Tibial nerve (tissue), 4 donors: Measurements from ENCODE around the gene DYNC2I2. TPM values are rescaled to one million over a fixed set of nuclear protein-coding genes. Genes with fewer than 3 reads are reported as not detected.

ENCODE experiments used
- DNase-seq, 2 donors: peaks; one replicate each; pipeline ENCODE4 v3.0.0-alpha.2; 2019; ENCODE audit warnings: low spot score in 2 of 2
- H3K27ac ChIP-seq, 4 donors: fragments of 200-600 bp; sonication (generic) in 3 of 4; one replicate each; pipeline ENCODE4 v1.5.1; 2017 to 2019; ENCODE audit warnings: mild to moderate bottlenecking in 1 of 4
- H3K27me3 ChIP-seq, 2 donors: fragments of 200-600 bp; sonication (generic) in 1 of 2; one replicate each; pipeline versions ENCODE4 v1.5.1 to v1.6.0; 2017 to 2019
- H3K36me3 ChIP-seq, 3 donors: fragments of 200-600 bp; sonication (generic); one replicate each; pipeline ENCODE4 v1.5.1; 2018 to 2019
- H3K4me1 ChIP-seq, 4 donors: fragments of 200-600 bp; sonication (generic) in 3 of 4; one replicate each; pipeline ENCODE4 v1.5.1; 2017 to 2019
- H3K4me3 ChIP-seq, 4 donors: fragments of 200-600 bp; sonication (generic) in 3 of 4; one replicate each; pipeline ENCODE4 v1.5.1; 2017 to 2019; ENCODE audit warnings: mild to moderate bottlenecking in 1 of 4, moderate library complexity in 1 of 4
- H3K9me3 ChIP-seq, 4 donors: fragments of 200-600 bp; sonication (generic) in 3 of 4; one replicate each; pipeline ENCODE4 v1.5.1; 2017 to 2019
- CTCF ChIP-seq, 5 experiments: fragments of 200-600 bp in 3 of 5; fragments of 450-650 bp in 2 of 5; sonication (generic) in 3 of 5; IDR thresholded peaks; one replicate each; pipeline ENCODE4 v1.5.1; 2016 to 2019; ENCODE audit warnings: antibody characterized with exemption in 5 of 5, mild to moderate bottlenecking in 3 of 5, moderate library complexity in 2 of 5
- EP300 ChIP-seq, 2 donors: sonication (generic); formaldehyde crosslinking; IDR thresholded peaks; one replicate each; pipeline ENCODE4 v1.6.1; 2017; ENCODE audit warnings: antibody characterized with exemption in 2 of 2, mild to moderate bottlenecking in 1 of 2
- POLR2A ChIP-seq, 2 donors: fragments of 450-650 bp; IDR thresholded peaks; one replicate each; pipeline ENCODE4 v1.6.1; 2017; ENCODE audit warnings: antibody characterized with exemption in 2 of 2, mild to moderate bottlenecking in 2 of 2, moderate library complexity in 2 of 2
- WGBS, 2 donors: methylation state at CpG; one replicate each; pipeline ENCODE4 v1.1.5; 2018; 5-methylcytosine and 5-hydroxymethylcytosine counted together
- total RNA-seq, 4 donors: library from RNA; depleted of rRNA; stranded (reverse); fragments of >200 nt; gene quantifications; one replicate each; pipeline ENCODE4 v1.1.0, GENCODE V29; 2016

DYNC2I2 gene
- total RNA-seq, 4 donors from 2014 or later, result 53.8 to 117 (median 111) TPM

- Histone ChIP-seq H3K27ac (peak within 1 kb of the TSS; percentile 89 to 97 (median 96)), H3K27me3 (no peaks in the 10 kb centered on the region), H3K4me3 (peak within 1 kb of the TSS; percentile 63 to 95 (median 78)), H3K4me1 (peaks cover 0 to 57% (median 24%) of the 10 kb centered on the region in 4 donors), H3K36me3 (peaks cover 0 to 20% (median 17%) of the 10 kb centered on the region in 3 donors), H3K9me3 (no peaks in the 10 kb centered on the region)
- 5 to 24% methylated on average over 11 to 46 of the region's 93 CpGs for WGBS, 2 donors
- peak; percentile 97 to 98 for TF ChIP-seq POLR2A (IDR thresholded peaks at IDR 0.05)
- TF ChIP-seq CTCF (IDR thresholded peaks at IDR 0.05), result no peak
- TF ChIP-seq EP300 (IDR thresholded peaks at IDR 0.05), result peak in 1 of 2 donors; percentile 83
- DNase-seq, result peak; percentile 80 to 89
Measured at GRCh38 chr9:128688501-128689292, 32.0 kb upstream of the DYNC2I2 start, which contains the start of gene SET. TSS of gene SET (plus strand) at chr9:128689222. CDS start at chr9:128689583, 361 bp downstream.

- no peak for DNase-seq
- WGBS, 2 donors, result 90 to 95% methylated on average over 4 of the region's 4 CpGs
- no peaks in the 10 kb centered on the region for H3K9me3 ChIP-seq
- peaks cover 0 to 8% (median 7%) of the 10 kb centered on the region in 3 donors for H3K36me3 ChIP-seq
- H3K4me1 ChIP-seq, result peaks cover 0 to 62% (median 27%) of the 10 kb centered on the region in 4 donors
- H3K27ac ChIP-seq, result peak overlapping the region in 1 of 4 donors; percentile 96
- H3K4me3 ChIP-seq, result no peak overlapping the region
- no peak for TF ChIP-seq EP300 (IDR thresholded peaks at IDR 0.05)
- TF ChIP-seq CTCF (IDR thresholded peaks at IDR 0.05), result no peak
- TF ChIP-seq POLR2A (IDR thresholded peaks at IDR 0.05), result no peak
- no peaks in the 10 kb centered on the region for H3K27me3 ChIP-seq
Measured at GRCh38 chr9:128687453-128687852, 30.8 kb upstream of the DYNC2I2 start.

- TF ChIP-seq EP300 (IDR thresholded peaks at IDR 0.05) (no peak), CTCF (IDR thresholded peaks at IDR 0.05) (no peak), POLR2A (IDR thresholded peaks at IDR 0.05) (no peak)
Measured at GRCh38 chr9:128685636-128686489, 29.2 kb upstream of the DYNC2I2 start.

GRCh38 chr9:128684325-128685199 is 27.9 kb upstream of the DYNC2I2 start:
- Histone ChIP-seq H3K27ac (peak overlapping the region; percentile 49 to 88 (median 84)), H3K9me3 (no peaks in the 10 kb centered on the region), H3K27me3 (no peaks in the 10 kb centered on the region), H3K36me3 (no peaks in the 10 kb centered on the region), H3K4me1 (peaks cover 0 to 42% (median 15%) of the 10 kb centered on the region in 4 donors), H3K4me3 (peak overlapping the region; percentile 24 to 68 (median 45))
- DNase-seq, result peak; percentile 52 to 67
- TF ChIP-seq EP300 (IDR thresholded peaks at IDR 0.05) (peak in 1 of 2 donors; percentile 62), POLR2A (IDR thresholded peaks at IDR 0.05) (peak in 1 of 2 donors; percentile 55), CTCF (IDR thresholded peaks at IDR 0.05) (no peak)
- 15% methylated on average over 15 of the region's 15 CpGs for WGBS, 2 donors

More at GRCh38 chr9:128685636-128686489, 29.2 kb upstream of the DYNC2I2 start:
- no peak for DNase-seq
- Histone ChIP-seq H3K4me1 (peaks cover 0 to 49% (median 20%) of the 10 kb centered on the region in 4 donors), H3K36me3 (no peaks in the 10 kb centered on the region), H3K9me3 (no peaks in the 10 kb centered on the region), H3K27ac (peak overlapping the region in 3 of 4 donors; percentile 68 to 88 (median 73)), H3K27me3 (no peaks in the 10 kb centered on the region), H3K4me3 (peak overlapping the region in 2 of 4 donors; percentile 5 to 23)
- WGBS, 2 donors, result 68 to 70% methylated on average over 17 of the region's 17 CpGs
